Suppressor macrophage treated with lipopolysaccharide for 4 hours (primary cell): Measurements from ENCODE around the gene PRKX.
"Not testable (repeated sequence)": the region's sequence is repeated elsewhere in the genome, so short reads cannot be mapped to it uniquely, and the experiment has no call there.

Source experiments
- DNase-seq: peaks from one replicate; pipeline ENCODE4 v3.0.0-alpha.2; 2020

PRKX gene

DNA sequence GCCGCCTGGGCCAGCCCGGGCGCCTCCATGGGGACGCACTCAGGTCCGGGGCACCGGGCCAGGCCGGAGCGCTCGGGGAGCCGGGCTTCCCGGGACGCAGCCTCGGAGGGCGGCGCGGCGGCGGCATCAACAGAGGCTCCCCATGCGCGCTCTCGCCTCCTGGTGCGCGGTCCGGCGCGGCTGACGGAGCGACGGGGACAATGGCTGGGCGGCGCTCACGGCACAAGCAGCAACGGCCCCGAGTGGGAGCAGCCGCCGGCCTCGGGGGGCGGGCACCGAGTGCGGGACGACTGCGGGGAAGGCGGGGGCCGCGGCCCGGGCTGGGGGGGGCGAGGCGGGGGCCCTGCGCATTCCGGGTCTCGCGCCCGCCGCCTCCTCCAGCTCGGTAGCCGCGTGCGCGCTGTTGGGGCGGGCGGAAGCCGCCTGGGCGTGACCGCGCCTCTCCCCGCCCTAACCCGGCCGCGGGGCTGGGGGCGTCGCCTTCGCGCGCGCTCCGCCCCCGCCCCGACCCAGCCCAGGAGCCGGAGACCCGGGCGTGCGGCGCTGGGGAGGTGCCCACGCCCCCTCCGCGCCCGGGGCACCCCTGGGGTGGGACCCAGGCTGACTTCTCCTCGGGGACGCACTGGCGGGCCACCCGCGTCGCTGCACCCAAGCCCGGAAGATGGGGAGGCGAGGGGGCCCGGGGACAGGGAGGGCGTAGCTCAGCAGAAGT lies at the start of gene PRKX:
TSS of gene PRKX (minus strand) at position 425 of the 712 bp plus-strand sequence. CDS start at position 29, 396 bp downstream.
- DNase-seq = peak; percentile 67

- peak; percentile 0 for DNase-seq
These were observed 49.7 kb upstream of the PRKX start for GRCh38 chrX:3763111-3763510.

GRCh38 chrX:3757510-3758025 lies 44.1 kb upstream of the PRKX start:
- no peak for DNase-seq

GRCh38 chrX:3748052-3748559 lies 34.7 kb upstream of the PRKX start:
- DNase-seq = peak; percentile 2

- no peak for DNase-seq
These were observed 30.5 kb upstream of the PRKX start for GRCh38 chrX:3743801-3744439.

DNA sequence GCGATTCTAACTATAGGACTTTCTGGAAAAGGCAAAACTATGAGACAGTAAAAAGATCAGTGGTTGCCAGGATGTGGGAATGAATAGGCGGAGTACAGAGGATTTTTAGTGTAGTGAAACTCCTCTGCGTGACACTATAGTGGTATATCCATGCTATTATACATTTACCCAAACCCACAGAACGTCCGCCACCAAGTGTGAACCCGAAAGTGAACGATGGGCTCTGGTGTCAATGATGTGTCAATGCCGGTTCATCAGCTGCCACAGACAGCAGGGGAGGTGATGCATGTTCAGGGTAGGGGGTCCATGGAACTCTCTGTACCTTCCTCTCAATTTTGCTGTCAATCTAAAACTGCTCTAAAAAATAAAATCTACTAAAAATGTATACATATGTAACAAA lies 27.5 kb upstream of the PRKX start:
- not testable (repeated sequence) for DNase-seq

DNA sequence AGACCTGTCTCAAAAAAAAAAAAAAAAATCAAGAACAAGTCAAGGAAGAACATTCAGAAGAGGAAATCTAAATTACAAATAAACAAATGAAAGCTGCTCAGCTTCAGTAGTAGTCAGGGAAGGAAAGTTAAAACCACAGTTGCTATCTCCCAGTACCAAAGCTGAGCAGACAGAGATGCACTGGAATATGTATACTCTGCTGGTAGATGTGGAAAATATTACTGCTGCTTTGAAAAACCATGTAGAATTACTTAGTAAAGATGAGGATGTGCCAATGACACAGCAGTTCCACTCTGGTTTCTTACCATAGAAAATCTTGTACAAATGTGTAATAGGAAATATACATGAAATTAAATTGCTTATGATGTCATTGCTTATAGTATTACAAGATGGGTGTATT lies 25.1 kb upstream of the PRKX start:
- DNase-seq = no peak

DNA sequence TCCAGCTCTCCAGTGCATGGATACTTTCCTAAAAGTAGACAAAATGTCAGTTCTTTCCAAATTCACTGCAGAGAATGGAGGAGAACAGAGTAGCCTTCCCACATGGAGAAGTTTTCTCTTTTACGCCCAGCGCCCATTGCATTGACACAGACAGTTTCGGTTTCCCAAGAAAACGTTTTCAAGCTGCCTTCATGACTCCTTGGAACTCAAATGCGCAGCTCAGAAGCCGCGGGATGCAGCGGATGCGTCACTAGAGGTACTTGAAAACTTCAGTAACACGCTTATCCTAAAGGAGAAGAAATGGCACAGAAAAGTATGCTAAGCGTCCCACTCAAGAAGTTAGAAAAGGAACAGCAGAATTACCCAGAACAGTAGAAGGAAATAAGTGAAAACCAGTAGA lies 23.1 kb upstream of the PRKX start:
- DNase-seq = not testable (repeated sequence)

- not testable (repeated sequence) for DNase-seq
These were observed 22.4 kb upstream of the PRKX start for GRCh38 chrX:3735891-3736290.

- not testable (repeated sequence) for DNase-seq
These were observed 21.0 kb upstream of the PRKX start for GRCh38 chrX:3734456-3734855.

DNA sequence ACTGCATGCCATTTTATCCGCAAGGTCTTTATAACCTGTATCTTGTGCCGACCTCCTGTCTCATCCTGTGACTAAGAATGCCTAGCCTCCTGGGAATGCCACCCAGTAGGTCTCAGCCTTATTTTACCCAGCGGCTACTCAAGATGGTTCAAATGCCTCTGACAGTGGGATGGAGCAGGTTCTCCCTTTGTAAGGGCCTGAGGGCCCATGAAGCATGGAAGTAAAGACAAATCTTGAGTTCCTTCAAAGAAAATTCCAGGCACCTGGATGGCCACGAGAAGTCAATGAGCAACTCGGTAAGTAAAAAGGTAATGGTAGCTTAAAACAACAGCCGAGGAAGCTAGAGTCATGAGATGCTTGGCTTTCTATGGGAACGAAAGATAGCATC lies 19.6 kb upstream of the PRKX start:
- no peak for DNase-seq

GRCh38 chrX:3732326-3733042 lies 19.0 kb upstream of the PRKX start:
- not testable (repeated sequence) for DNase-seq

DNA sequence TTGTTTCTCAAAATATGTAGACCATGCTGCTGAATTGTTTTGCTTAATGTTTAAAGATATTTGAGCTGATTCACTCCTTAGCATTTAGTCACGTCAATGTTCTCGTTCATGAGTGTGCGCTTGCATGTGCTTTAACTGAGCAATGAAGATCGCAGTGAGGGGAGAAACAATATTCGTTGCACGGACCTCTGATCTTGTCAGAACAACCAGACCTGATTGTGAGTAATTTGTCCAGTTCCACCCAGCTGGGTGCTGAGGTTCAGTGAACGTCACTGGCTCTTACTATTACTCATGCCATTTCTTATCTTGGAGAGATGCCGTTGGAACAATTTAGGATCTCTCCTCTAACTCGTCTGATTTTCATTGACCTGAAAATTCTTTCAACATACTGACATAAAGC lies 15.0 kb upstream of the PRKX start:
- no peak for DNase-seq

- DNase-seq = not testable (repeated sequence)
These were observed 10.0 kb upstream of the PRKX start for GRCh38 chrX:3723460-3723859.

DNA sequence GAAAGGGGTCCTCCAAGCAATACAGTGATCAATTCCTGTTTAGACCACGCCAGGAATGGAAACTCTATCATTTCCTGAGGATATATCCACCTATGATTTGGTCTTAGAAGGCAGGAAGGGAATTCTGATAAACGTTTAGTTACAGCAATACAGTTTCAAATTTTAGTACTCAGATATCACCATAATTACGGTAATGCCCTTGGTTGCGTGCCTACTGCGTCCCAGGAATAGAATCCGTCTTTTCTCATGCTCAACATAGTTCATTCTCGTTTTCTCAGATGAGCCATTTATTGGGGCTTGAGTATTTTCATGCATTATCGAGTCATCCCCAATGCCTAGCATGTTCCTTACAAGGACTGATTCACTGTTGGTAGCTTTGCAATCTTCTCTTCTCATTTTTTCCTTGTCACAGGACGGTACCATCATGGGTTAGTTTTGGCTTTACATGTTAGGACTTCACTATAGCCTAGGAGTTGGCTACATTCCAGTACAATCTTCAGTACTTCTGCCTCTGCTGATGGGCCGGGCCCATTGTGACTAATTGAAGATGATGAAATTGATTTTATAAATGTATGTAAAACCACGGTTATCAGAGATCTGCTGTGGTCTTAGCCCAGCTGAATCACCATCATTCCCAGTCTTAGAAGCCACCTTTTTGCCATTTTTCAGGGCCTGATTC lies 4.4 kb upstream of the PRKX start:
- DNase-seq = no peak

GRCh38 chrX:3715921-3716320 lies 2.5 kb upstream of the PRKX start:
- DNase-seq = no peak

DNA sequence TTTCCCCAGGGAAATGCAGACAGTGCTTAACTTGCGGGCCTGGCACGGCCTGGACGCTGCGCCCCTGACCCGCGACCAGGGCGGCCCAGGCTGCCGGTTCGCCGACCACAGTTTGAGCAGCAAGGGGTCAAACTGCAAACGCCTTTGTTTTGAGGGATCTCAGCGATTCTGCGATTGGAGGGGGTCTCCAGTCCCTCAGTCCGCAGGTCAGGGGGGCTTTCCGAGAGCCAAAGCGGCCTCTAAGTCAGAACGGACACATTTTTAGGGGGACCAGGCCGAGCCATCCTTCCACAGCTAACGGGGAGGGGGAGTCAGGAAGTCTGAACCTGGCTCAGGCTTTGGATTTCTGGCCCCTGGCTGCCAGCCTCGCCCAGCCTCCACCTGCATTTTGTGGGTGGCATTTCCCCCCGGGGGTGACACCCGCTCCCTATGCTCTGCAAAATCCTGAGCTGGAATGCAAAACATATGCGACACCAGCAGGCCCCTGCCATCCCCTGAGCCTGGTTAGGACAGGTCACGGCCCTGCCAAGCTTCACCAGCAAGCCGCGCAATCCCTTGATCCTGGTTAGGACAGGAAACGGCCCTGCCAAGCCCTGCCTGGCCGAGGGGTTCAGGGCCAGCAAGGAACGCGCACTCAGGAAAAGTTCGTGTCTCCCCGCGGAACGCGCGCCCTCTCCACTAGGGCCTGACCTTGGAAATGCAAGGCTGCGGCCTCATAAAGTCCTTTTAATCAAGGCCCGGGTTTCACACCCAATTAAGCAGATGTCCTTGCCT lies 1.4 kb upstream of the PRKX start:
- not testable (repeated sequence) for DNase-seq

GRCh38 chrX:3713937-3714434 lies 537 bp upstream of the PRKX start:
- no peak for DNase-seq

GRCh38 chrX:3712870-3713224 lies 602 bp downstream of the PRKX start:
- no peak for DNase-seq

DNA sequence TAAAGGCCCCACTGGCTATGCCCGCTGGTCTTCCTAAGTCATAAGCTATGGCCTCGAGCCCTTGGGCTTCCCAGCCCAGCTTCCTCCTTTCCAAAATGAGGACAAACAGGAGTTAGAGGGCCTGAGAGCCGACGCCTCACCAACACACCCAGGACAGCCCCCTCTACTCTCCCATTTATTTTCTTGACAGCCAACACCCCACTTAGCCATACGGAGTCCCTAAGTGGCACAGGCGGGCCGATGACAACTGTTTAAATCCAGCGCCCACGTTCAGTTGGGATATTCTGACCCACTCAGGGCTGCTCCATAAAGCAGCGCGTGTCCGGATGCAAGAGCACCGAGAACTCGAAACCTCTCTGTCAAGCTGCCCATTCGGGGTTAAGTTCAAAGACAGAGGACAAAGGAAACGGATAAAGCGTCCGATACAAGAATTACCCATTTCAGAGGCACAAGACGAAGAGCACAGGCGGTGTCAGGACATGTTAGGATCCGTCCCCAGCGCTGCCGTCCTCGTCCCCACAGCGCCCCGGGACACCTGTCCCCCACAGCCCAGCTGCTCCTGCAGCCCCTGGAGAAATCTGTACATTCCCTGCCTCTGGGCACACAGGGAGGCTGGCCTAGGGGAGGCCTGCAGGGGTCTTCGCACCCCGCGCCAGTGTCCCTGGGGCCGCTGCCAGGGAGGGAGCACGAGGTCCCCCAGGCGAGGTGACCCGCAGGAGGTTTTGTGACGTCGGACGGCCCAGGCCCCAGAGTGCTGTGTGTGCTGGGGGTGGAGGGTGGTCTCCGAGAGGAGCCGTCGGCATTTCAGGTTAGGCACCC lies 1.2 kb downstream of the PRKX start:
- DNase-seq = peak; percentile 35

GRCh38 chrX:3711331-3711917 lies 2.0 kb downstream of the PRKX start:
- DNase-seq = no peak
